Pulmonary artery endothelial cell (primary cell): Measurements from ENCODE around the gene TESK2. TPM values are rescaled to one million over a fixed set of nuclear protein-coding genes. Genes with fewer than 3 reads are reported as not detected.
A peak's percentile ranks its signal among the peaks of the same experiment; 100 is the strongest.
"Not testable (repeated sequence)": the region's sequence is repeated elsewhere in the genome, so short reads cannot be mapped to it uniquely, and the experiment has no call there.

Experiments used
- DNase-seq: peaks from one replicate; pipeline ENCODE4 v3.0.0-alpha.2; 2011; ENCODE audit warnings: low read depth, low spot score
- total RNA-seq: library from RNA; depleted of rRNA; stranded (reverse); fragments of >200 nt; gene quantifications from 2 replicates; pipeline ENCODE4 v1.2.3, GENCODE V29; 2014

The TESK2 gene
- total RNA-seq, 1 donor from 2014 or later = 1.5 TPM

DNA sequence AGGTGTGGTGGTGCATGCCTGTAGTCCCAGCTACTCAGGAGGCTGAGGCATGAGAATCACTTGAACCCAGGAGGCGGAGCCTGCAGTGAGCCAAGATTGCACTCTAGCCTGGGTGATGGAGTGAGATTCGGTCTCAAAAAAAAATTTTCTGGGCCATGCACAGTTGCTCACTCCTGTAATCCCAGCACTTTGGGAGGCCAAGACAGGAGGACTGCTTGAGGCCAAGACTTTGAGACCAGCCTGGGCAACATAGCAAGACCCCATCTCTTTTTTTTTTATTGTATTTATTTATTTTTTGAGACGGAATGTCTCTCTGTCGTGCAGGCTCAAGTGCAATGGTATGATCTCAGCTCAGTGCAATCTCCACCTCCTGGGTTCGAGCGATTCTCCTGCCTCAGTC, 16.8 kb downstream of the TESK2 start:
- DNase-seq = not testable (repeated sequence)

DNA sequence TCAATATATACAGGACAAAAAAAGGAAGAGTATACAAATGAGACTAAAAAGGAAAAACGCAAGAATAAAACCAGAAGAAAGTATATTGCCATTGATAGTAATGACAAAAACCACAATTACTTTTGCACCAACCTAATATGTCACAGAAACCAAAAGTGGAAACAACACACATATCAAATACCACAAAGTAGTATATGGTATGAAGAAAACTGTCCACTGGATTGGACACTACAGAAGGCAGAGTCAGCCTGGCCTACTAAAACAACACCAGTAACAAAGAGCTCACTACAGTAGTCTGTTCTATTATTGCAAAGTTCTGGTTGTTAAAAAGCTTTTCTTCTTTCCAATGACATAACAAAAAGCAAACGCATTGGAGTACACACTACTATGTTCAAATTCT, 17.7 kb downstream of the TESK2 start:
- no peak for DNase-seq

DNA sequence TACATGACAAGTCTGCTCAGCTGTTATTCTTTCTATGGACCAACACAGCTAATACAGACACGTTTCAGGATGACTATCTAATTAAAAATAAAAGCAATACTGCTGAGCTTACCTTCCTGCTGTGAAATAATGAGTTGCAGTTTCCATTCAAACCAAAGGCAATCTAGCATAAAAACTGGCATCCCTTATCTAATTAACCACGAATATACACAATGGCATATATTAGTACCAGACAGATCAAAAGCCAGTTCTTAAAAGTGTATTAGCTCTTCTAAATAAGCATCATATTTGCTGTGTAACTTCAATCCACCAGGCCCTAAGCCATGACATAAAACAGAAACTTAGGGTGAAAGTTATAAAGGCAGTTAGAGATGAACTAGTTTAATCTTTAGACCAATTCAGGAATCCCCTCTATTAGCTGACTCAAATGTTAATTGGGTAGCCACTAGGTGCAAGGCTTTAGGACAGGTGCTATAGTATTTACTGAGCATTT, 20.6 kb downstream of the TESK2 start:
- DNase-seq = no peak

DNA sequence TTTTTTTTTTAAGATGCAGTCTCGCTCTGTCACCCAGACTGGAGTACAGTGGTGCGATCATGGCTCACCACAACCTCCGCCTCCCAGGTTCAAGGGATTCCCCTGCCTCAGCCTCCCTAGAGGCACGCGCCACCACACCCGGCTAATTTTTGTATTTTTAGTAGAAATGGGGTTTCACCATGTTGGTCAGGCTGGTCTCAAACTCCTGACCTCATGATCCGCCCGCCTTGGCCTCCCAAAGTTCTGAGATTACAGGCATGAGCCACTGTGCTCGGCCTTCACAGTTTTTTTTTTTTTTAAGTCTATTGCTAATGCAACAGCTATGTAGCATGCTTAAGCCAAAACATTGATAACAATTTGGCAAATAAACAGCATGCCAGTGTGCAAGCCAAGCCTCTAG, 23.6 kb downstream of the TESK2 start:
- not testable (repeated sequence) for DNase-seq

DNA sequence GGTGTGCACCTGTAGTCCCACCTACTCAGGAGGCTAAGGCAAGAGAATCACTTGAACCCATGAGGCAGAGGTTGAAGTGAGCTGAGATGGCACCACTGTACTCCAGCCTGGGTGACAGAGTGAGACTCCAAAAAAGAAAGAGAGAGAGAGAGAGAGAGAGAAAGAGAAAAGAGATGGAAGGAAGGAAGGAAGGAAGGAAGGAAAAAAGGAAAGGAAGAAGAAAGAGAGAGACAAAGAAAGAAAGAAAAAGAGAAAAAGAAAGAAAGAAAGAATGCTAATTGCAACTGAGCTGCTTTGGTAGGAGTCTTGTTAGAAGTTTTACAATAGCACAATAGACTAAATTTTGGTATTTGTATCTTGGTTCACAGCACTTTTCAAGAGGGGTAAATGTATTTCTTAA, 25.7 kb downstream of the TESK2 start:
- DNase-seq = no peak

DNA sequence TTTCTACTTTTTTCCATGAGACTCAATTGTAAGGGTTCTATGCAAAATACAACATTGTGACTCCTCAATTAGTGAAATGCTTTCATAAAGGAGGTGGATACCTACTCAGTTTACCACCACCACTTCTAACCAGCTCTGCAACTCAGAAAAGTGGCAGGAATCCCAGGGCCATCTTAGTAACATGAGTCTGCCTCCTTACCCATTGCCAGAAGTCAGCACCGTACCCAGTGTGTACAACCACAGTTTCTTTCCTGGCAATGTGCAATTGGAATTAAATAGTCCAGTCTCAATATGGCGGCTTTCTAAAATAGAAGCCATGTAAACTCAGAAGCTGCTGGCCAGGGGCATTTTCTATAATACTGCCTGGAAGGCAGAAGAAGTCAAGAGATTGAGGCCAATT, 32.1 kb downstream of the TESK2 start:
- no peak for DNase-seq

DNA sequence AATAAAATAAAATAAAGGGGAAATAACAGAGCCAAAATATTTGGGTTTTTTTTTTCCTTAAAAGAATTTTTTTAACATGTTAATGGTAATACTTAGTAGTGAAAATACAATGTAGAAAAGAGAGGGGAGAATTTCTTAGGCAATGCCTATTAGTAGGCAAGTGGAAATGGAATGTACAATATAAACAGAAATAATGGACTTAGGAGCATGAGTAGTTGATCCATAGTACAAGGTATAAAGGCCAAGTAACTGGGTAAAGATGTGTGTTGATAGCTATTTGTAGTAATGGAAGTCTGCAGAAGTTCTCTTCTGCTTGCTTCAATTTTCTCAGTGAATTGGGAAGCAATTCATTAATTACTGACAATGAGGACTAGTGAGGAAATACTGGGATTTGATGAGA, 34.4 kb downstream of the TESK2 start:
- DNase-seq = no peak

DNA sequence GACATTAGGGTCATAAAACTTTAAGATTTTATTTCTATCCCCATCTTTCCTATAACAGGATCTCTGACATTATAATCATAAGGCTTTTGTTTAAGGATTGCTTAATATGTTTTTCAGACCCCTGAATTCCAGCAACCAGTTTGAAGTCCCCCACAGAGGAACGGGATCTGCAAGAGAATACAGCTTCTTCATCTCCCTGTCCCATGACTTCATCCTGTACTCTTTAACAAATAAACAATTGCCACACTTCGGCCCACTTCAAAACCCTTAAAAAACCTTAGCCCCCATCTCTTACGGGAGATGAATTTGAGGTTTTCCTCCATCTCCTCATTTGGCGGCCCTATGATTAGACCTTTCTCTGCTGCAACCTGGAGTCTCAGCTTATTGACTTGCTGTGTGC, 35.8 kb downstream of the TESK2 start:
- DNase-seq = no peak

DNA sequence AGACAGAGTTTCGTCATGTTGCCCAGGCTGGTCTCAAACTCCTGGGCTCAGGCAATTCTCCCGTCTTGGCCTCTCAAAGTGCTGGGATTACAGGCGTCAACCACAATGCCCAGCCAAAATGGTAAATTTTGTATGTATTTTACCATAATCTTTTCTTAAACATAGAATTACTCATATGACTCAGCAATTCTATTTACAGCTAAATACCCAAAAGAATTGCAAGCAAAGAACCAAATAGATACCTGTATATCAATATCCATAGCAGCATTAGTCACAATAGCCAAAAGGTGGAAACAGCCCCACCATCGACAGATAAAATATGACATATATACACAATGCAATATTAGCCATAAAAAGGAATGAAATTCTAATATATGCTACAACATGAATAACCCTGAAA, 36.5 kb downstream of the TESK2 start:
- DNase-seq = no peak

DNA sequence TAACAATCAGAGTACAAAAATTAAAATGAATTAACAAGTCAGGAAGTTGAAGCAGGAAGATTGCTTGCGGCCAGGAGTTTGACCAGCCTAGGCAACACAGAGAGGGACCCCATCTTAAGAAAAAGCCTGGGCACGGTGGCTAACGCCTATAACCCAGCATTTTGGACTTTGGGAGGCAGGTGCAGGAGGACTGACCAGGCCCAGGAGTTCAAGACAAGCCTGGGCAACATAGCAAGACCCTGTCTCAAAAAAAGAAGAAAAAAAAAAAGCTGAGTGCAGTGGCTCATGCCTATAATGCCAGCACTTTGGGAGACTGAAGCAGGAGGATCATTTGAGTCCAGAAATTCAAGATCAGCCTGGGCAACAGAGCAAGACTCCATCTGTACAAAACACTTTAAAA, 38.5 kb downstream of the TESK2 start:
- DNase-seq = no peak

DNA sequence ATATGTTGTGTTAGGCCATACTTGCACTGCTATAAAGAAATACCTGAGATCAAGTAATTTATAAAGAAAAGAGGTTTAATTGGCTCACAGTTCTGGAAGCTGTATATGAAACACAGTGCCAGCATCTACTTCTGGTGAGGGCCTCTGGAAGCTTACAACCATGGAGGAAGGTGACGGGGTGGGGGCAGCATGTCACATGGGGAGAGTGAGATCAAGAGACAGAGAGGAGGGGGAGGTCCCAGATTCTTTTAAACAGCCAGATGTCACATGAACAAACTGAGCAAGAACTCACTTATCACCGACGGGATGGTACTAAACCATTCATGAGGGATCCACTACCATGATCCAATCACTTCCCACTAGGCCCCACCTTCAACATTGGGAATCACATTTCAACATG, 42.6 kb downstream of the TESK2 start:
- no peak for DNase-seq

DNA sequence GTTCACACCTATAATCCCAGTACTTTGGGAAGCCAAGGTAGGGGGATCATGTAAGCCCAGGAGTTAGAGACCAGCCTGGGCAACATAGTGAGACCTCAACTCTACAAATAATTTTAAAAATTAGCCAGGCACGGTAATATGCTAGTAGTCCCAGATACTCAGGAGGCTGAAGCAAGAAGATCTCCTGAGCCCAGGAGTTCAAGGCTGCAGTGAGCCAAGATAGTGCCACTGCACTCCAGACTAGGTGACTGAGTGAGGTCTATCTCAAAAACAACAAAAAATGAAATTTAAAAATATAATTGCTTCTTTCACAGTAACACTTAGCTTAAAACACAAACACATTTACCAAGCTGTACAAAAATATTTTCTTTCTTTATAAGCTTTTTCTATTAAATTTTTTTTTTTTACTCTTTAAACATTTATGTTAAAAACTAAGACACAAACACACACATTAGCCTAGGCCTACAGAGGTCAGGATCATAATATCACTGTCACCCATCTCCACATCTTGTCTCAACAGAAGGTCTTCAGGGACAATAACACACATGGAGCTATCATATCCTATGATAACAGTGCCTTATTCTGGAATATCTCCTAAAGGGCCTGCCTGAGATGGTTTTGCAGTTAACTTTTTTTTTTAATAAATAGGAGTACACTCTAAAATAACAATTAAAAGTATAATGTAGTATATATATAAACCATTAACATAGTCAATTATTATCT, 43.9 kb downstream of the TESK2 start:
- no peak for DNase-seq

DNA sequence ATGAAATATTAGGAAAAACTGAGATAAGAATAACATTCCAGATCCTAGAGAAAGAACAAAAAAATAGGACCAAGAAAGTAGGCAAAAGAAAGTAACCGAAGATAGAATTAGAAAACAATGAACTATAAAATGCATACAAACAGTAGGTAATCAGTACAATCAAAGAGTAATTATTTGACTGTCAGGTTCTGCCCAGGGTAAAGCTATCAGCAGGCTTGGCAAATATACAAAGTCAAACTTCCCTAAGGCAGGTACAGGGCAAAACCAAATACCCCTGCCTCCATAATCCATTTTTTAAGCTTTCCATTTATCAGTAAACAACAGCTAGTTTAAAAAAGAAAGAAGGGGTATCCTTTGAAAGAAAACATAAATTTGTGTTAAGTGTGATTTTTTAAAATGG, 44.4 kb downstream of the TESK2 start:
- no peak for DNase-seq

DNA sequence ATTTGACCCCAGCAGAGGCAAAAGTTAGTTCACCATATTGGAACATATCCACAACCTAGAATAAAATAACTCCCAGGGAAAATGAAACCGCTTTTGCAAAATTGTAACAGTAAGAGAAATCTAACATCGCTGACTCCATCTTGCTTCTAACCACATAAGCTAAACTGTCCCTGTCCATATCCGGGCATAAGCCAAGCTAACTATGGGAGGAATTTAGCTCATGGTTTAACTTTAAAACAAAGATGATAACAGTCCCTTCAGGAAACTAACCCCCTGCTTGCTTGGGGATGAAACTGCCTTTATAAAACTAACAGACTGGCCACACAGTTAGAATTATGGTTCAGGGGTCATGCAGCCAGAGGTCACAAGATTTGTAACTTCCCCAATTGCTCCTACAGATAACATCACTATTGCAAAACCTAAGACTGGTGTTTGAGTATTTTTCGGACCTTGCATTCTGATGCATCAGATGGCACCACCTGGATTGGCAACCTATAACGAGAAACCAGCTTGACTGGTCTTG, 46.3 kb downstream of the TESK2 start:
- no peak for DNase-seq

DNA sequence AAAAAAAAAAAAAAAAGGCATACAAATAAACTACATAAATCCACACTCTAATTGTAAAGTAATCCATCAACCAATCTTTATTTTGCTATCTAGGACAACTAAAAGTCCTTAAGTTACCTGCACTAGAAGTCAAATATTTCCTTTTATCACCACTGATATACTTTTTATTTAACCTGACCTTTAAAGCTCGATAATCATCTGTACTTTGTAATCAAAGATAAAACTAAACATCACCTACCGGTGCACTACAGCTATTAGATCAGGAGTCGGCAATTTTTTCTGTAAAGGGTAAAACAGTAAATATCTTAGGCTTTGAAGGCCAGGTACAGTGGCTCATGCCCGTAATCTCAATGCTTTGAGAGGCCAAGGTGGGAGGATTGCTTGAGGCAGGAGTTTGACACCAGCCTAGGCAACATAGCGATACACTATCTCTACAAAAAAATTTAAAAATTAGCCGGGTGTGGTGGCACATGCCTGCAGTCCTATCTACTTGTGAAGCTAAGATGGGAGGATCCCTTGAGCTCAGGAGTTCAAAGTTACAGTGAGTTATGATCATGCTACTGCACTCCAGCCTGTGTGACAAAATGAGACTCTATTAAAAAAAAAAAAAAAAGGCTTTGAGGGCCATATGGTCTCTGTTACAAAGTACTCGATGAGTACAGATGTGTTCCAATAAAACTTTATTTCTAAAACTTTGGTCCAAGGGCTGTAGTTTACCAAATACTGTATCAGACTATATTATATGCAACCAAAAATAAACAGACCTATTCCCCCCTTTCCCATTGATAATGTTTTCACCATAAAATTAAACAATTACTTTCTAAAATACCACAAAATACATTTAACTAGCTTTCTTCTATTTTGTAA, 47.1 kb downstream of the TESK2 start:
- no peak for DNase-seq

DNA sequence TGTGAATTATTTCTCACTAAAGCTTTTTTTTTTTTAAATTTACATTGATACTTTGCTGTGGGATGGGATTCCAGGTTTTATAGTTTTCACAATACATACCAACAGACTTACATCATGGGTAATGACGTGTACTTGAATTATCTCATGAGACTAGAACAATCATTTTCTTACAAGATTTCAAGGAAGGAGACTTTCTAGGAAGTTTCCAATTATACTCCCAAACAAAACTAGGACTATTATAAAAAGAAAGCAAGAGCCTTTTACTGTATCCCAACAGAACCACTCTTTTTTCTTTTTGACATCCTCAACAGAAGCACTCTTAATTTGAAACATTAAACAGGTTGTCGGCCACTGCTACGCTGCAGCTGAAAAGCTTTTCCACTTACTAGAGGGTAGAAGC, 48.7 kb downstream of the TESK2 start:
- peak; percentile 41 for DNase-seq

DNA sequence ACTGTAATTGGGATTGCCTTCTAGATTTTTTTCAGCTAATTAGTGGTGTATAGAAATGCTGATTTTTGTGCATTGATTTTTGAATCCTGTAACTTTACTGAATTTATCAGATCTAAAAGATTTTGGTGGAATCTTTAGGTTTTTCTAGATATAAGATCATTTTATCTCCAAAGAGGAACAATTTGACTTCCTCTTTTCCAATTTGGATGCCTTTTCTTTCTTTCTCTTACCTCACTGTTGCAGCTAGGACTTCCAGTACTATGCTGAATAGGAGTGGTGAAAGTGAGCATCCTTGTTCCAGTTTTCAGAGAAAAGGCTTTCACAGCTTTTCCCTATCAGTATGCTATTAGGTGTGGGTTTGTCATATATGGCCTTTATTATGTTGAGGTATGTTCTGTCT, 53.6 kb downstream of the TESK2 start:
- no peak for DNase-seq

DNA sequence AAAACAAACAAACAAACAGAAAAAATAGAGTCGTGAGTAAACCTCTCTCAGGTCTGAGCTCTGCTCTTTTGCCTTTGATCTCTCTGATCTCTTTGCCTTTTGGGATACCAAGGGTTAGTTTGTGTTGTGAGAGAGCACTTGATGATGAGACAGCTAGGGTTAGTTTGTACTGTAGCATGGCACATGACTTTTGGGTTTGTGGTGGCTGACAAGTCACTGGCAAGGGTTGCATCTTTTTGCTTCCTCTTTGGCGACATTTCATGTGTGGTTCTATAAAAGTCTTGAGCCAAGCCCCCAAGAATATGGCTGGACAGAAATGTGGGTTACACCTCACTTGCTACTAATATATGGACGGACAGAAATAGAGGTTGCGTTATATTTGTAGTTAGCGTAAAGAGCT, 60.5 kb downstream of the TESK2 start:
- DNase-seq = no peak

DNA sequence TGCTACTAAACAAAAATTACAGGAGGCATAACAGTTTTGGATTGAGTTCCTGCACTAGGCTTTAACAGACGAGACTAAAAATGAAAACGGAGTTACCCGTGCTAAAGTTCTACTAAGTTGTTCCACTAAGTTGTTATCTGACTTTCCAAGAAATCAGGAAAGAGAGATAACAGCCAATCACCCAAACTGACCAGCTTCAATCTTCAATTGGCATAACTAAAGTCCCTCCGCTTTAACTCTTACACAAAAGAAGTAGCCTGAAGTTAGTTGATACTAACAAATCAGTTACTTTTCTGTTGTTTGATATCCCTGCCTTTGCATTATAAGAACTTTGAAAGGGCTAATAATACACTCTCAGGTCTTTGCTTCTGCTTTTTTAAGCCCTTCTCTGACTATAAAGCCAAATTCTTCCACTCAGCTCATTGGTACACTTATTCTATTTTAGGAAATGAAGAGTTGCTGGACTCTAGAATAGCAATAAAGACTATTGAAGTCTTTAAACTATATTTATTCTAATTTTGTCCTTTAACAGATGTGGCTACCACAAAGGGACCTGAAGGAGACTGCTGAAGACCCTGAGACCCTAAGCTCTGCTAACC, 61.3 kb downstream of the TESK2 start:
- DNase-seq = no peak

DNA sequence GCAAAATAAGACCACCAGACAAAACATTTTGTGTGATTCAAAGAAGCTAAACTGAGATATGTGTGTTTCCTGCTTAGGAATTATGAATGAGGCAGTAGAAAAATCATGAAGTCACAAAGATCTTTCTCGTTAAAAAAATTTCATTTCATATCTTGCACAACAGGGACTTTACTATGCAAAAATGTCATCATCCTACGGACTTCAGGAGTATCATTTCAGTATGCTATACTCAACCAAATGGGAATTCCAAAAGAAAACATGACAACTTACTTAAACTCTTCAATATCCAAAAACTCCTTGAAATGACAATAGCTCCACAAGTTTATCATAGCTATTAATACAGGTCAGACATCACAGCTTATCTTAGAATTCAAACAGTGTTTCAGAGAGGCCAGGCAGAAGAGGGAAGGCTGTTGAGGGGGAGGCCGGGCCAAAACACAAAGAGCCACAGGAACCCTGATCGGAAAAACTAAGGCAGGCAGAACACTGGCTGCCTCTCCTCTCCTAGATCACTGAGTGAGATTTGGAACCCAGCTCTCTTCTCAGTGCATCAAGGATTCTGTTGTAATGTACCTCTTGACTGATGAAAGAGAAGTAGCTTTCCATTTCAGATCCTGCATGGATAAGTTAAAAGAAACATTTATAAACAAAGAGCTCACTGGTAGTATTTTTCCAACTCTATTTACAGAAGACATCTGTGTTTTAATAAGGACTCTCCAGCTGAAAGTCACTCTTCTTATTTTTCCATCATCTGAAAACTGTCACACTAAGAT, 66.9 kb downstream of the TESK2 start:
- no peak for DNase-seq

DNA sequence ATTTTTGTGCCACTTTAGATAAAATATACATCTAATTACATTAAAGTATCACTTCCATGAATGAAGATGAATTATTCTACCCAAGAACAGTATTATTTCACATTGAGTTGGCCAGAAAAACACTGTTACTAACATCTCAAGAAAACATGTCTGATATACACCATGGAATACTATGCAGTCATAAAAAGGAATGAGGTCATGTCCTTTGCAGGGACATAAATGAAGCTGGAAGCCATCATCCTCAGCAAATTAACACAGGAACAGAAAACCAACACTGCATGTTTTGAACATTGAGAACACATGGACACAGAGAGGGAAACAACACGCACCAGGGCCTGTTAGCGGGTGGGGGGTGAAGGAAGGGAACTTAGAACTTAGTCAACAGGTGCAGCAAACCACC, 69.0 kb downstream of the TESK2 start:
- no peak for DNase-seq
